GM21786 (cell line): Measurements from ENCODE around the gene NLGN3.

Source experiments
- ATAC-seq: cut with Tn5 transposase; IDR thresholded peaks from one replicate; pipeline ENCODE4 v1.9.1; 2021; ENCODE audit not compliant: unreplicated experiment

NLGN3 gene

GRCh38 chrX:71210816-71211215 lies 66.2 kb downstream of the NLGN3 start:
- no peak for ATAC-seq

- no peak for ATAC-seq
Measured at GRCh38 chrX:71212536-71212935, 67.9 kb downstream of the NLGN3 start.

DNA sequence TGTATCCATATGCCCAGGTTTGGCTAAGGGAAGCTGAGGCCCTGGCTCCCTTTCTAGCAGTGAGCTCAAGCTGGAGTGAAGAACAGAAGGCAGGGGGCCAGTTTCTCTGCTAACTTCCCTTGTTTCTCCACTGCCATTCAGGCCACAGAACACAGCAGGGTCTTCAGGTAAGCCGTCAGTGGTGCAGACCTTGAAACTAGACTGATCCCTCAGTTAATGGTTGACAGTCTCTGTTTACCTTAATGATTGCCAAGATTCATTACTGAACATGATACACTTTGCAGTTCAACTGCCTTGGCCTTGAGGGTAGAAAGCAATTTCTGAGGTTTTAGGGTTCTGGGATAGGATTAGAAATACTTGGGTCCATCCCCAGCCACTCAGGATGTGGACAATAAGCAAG lies 69.5 kb downstream of the NLGN3 start:
- no peak for ATAC-seq

DNA sequence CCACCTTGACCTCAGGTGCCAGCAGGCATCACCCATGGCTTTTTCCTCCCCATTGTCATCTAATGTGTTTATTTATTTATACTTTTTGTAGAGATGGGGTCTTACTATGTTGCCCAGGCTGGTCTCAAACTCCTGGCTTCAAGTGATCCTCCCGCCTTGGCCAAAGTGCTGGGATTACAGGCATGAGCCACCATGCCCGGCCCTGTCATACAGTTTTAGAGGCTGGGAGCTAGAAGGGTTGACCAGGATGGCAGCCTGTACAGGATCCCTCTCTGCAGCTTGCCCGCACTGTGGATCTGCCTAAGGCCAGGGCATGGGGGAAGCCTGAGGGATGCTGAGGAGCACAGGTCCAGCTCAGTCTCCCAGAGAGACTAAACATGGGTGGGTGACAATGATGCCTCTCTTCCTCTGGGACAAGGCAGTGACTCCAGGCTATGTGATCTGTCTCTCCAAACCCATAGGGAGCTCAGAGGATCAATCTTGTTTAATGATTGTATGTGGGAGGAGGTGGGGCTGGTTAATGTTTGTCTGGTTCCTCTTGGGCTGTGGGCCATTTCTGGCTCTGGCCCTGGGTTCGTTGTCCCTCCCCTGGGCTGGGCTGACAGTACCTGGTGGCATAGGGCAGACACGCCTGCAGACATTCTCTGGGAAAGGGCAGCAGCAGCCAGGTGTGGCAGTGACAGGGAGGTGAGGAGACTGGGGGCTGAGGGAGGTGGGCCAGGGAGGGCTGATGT lies 70.1 kb downstream of the NLGN3 start:
- no peak for ATAC-seq

- no peak for ATAC-seq
Measured at GRCh38 chrX:71215338-71215912, 70.8 kb downstream of the NLGN3 start.

GRCh38 chrX:71216485-71216884 lies 71.8 kb downstream of the NLGN3 start:
- no peak for ATAC-seq

DNA sequence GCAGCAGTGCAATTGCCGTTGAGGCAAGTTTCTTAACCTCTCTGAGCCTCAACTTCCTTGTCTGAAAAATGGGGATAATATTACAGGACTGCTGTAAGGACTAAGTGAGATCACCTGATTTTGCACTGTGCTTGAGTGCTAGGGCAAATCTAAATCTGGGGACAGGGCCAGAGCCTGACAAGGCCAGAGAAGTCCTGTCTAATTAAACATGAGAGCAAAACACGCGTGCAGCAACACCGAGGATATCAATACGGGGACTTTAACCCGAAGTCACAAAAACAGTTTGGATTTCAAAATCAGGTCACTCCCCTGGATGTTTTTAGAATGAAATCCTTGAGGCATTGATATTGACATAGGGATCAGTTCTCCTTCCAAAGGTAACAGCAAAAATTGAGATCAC lies 72.7 kb downstream of the NLGN3 start:
- ATAC-seq = no peak
